Measurements from ENCODE around the gene CNIH1.

DNA sequence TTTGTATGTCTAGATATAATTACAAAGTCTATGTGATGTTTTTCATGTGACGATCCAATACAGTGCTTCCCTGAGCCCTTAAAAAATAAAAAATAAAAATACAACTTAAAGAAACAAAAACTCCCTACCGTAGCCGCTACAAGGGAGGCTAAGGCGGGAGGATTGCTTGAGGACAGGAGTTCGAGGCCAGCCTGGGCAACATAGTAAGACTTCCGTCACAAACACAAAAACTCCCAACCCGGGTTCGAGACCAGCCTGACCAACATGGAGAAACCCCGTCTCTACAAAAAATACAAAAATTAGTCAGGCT lies 45.0 kb downstream of the CNIH1 start:
- TF ChIP-seq, protein P1, sequence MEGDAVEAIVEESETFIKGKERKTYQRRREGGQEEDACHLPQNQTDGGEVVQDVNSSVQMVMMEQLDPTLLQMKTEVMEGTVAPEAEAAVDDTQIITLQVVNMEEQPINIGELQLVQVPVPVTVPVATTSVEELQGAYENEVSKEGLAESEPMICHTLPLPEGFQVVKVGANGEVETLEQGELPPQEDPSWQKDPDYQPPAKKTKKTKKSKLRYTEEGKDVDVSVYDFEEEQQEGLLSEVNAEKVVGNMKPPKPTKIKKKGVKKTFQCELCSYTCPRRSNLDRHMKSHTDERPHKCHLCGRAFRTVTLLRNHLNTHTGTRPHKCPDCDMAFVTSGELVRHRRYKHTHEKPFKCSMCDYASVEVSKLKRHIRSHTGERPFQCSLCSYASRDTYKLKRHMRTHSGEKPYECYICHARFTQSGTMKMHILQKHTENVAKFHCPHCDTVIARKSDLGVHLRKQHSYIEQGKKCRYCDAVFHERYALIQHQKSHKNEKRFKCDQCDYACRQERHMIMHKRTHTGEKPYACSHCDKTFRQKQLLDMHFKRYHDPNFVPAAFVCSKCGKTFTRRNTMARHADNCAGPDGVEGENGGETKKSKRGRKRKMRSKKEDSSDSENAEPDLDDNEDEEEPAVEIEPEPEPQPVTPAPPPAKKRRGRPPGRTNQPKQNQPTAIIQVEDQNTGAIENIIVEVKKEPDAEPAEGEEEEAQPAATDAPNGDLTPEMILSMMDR (IDR thresholded peaks at IDR 0.05) = no peak
- TF ChIP-seq POLR2A (IDR thresholded peaks at IDR 0.05) = no peak
- TF ChIP-seq POLR2AphosphoS5 (IDR thresholded peaks at IDR 0.05) = no peak

Data from suprapubic skin (tissue), 4 donors.